HG03103 (cell line): ENCODE results near the gene DNAJC6.
"Not testable (repeated sequence)": the region's sequence is repeated elsewhere in the genome, so short reads cannot be mapped to it uniquely, and the experiment has no call there.

Experiments
- ATAC-seq: cut with Tn5 transposase; IDR thresholded peaks from one replicate; pipeline ENCODE4 v1.9.1; 2021; ENCODE audit warnings: low read depth; ENCODE audit not compliant: unreplicated experiment

The DNAJC6 gene

GRCh38 chr1:65346190-65346589 is 36.8 kb downstream of the DNAJC6 start:
- no peak for ATAC-seq

GRCh38 chr1:65355031-65355712 is 45.8 kb downstream of the DNAJC6 start:
- ATAC-seq: no peak

GRCh38 chr1:65357291-65357960 is 48.1 kb downstream of the DNAJC6 start:
- ATAC-seq: no peak

GRCh38 chr1:65359888-65360287 is 50.5 kb downstream of the DNAJC6 start:
- ATAC-seq: no peak

GRCh38 chr1:65360648-65361047 is 51.3 kb downstream of the DNAJC6 start:
- ATAC-seq: no peak

- ATAC-seq: no peak
Measured at GRCh38 chr1:65362545-65362944, 53.2 kb downstream of the DNAJC6 start.

- ATAC-seq: no peak
Measured at GRCh38 chr1:65363484-65363883, 54.1 kb downstream of the DNAJC6 start.

- ATAC-seq: no peak
Measured at GRCh38 chr1:65368403-65368802, 59.1 kb downstream of the DNAJC6 start.

- ATAC-seq: no peak
Measured at GRCh38 chr1:65371544-65371943, 62.2 kb downstream of the DNAJC6 start.

- no peak for ATAC-seq
Measured at GRCh38 chr1:65372557-65372956, 63.2 kb downstream of the DNAJC6 start.

GRCh38 chr1:65377496-65378246 is 68.3 kb downstream of the DNAJC6 start:
- ATAC-seq: no peak

- no peak for ATAC-seq
Measured at GRCh38 chr1:65378247-65378946, 69.1 kb downstream of the DNAJC6 start.

GRCh38 chr1:65384426-65384825 is 75.1 kb downstream of the DNAJC6 start:
- ATAC-seq: not testable (repeated sequence)

- ATAC-seq: no peak
Measured at GRCh38 chr1:65386439-65386838, 77.1 kb downstream of the DNAJC6 start.

- no peak for ATAC-seq
Measured at GRCh38 chr1:65387821-65388220, 78.5 kb downstream of the DNAJC6 start.

GRCh38 chr1:65388908-65389695 is 79.8 kb downstream of the DNAJC6 start:
- ATAC-seq: no peak

GRCh38 chr1:65392497-65392896 is 83.2 kb downstream of the DNAJC6 start:
- no peak for ATAC-seq

GRCh38 chr1:65393347-65393746 is 84.0 kb downstream of the DNAJC6 start:
- ATAC-seq: peak; percentile 94

- ATAC-seq: peak; percentile 18
Measured at GRCh38 chr1:65393928-65394327, 84.6 kb downstream of the DNAJC6 start.
